ENCODE measurements around the gene C9orf40. TPM values are rescaled to one million over a fixed set of nuclear protein-coding genes. Genes with fewer than 3 reads are reported as not detected.

C9orf40 gene
- polyA plus RNA-seq, 3 donors: 0.44 to 1.1 (median 0.47) TPM

DNA sequence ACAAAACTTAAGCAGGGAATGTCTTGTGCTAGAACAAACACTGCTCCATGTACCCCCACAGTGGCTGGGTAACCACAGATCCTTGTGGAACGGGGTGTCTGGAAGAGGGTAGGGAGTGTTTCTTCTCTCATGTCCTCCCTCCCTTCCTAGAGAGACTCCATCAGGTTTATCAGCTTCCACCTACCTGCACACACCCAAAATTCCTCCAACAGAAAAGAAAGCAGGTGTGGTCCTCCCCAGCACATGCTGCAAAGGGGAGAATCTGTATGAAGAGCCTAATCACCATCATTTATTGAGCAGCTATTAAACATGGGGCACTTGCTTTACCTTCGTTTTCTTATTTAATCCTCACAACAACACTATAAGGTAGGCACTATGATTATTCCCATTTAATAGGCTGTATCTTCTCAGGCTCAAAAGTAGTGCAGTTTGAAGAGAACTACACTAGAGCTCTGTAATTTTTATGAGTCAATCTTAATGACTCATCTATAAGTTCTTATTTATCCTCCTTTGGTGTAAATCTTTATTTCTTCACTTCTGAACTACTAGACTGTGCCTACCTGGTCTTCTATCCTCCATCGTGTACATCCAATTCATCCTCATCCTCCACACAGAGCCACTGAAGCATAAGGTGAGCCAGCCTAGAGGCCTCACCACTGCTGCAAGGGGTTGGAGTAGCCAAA lies 31.6 kb downstream of the C9orf40 start:
- Histone ChIP-seq H3K27ac (ENCODE audit: low read depth in 1 of 2, low read length in 2 of 2) (no peak overlapping the region), H2AFZ (ENCODE audit: insufficient read depth, low read depth, low read length, poor library complexity, severe bottlenecking) (no peak overlapping the region), H3K4me2 (replicated peaks; ENCODE audit: extremely low read depth, low read length, poor library complexity, severe bottlenecking) (no peak overlapping the region), H3K79me2 (ENCODE audit: insufficient read depth, low read length) (no peaks in the 10 kb centered on the region), H3K27me3 (ENCODE audit: control insufficient read depth in 2 of 2, insufficient read depth in 2 of 2, low read length in 2 of 2) (no peaks in the 10 kb centered on the region), H4K20me1 (ENCODE audit: insufficient read depth, low read length) (no peaks in the 10 kb centered on the region), H3K4me3 (replicated peaks in 1 of 3; ENCODE audit: low read depth in 2 of 3, low read length in 3 of 3) (no peak overlapping the region), H3K9ac (ENCODE audit: insufficient read depth, low read length, poor library complexity, severe bottlenecking) (no peak overlapping the region), H3K36me3 (replicated peaks in 1 of 2; ENCODE audit: control insufficient read depth in 1 of 2, insufficient read depth in 2 of 2, low read length in 2 of 2) (no peaks in the 10 kb centered on the region), H3K9me3 (replicated peaks in 1 of 2; ENCODE audit: control insufficient read depth in 1 of 2, insufficient read depth in 1 of 2, low read length in 2 of 2) (no peaks in the 10 kb centered on the region), H3K4me1 (ENCODE audit: control insufficient read depth in 1 of 2, insufficient read depth in 2 of 2, low read length in 2 of 2) (no peaks in the 10 kb centered on the region)
- Mint-ChIP-seq H3K27me3 (ENCODE audit: low read depth in 3 of 3) (peaks cover 0 to 3% (median 2%) of the 10 kb centered on the region in 3 donors), H3K4me3 (no peak overlapping the region), H3K36me3 (no peaks in the 10 kb centered on the region), H3K4me1 (no peaks in the 10 kb centered on the region), H3K27ac (peak overlapping the region in 1 of 7 donors; percentile 37), H3K9me3 (peaks cover 0 to 4% (median 2%) of the 10 kb centered on the region in 7 donors)
- intact Hi-C loops (cut with micrococcal nuclease): no loop called here
- TF ChIP-seq, protein P1, sequence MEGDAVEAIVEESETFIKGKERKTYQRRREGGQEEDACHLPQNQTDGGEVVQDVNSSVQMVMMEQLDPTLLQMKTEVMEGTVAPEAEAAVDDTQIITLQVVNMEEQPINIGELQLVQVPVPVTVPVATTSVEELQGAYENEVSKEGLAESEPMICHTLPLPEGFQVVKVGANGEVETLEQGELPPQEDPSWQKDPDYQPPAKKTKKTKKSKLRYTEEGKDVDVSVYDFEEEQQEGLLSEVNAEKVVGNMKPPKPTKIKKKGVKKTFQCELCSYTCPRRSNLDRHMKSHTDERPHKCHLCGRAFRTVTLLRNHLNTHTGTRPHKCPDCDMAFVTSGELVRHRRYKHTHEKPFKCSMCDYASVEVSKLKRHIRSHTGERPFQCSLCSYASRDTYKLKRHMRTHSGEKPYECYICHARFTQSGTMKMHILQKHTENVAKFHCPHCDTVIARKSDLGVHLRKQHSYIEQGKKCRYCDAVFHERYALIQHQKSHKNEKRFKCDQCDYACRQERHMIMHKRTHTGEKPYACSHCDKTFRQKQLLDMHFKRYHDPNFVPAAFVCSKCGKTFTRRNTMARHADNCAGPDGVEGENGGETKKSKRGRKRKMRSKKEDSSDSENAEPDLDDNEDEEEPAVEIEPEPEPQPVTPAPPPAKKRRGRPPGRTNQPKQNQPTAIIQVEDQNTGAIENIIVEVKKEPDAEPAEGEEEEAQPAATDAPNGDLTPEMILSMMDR (IDR thresholded peaks at IDR 0.05): no peak
- WGBS (ENCODE audit: insufficient coverage): 100% methylated on average over 1 of the region's 3 CpGs
- DNase-seq: no peak

DNA sequence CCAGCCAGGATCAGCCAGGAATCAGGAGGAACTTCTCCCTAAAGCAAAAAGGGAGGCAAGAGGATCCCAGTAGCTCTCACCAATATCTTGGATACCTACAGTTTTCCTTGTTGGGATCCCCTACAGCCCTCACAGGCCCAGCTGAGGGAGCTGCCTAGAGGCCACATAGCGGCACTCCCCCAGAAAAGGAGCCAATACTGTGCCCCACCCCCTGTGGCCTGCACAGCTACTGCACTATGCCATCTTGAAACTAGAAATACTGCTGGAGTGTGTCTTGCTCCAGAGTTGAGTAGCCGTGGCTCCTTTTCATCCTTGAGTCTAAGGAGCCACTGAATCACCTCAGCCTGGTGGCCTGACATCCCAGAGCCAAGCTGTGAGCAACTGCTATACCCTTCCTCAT lies 42.7 kb downstream of the C9orf40 start:
- no peak for DNase-seq
- Histone ChIP-seq H3K36me3 (replicated peaks in 1 of 2; ENCODE audit: control insufficient read depth in 1 of 2, insufficient read depth in 2 of 2, low read length in 2 of 2) (no peaks in the 10 kb centered on the region), H2AFZ (ENCODE audit: insufficient read depth, low read depth, low read length, poor library complexity, severe bottlenecking) (no peak overlapping the region), H3K4me1 (ENCODE audit: control insufficient read depth in 1 of 2, insufficient read depth in 2 of 2, low read length in 2 of 2) (no peaks in the 10 kb centered on the region), H4K20me1 (ENCODE audit: insufficient read depth, low read length) (no peaks in the 10 kb centered on the region), H3K9me3 (replicated peaks in 1 of 2; ENCODE audit: control insufficient read depth in 1 of 2, insufficient read depth in 1 of 2, low read length in 2 of 2) (peaks cover 0 to 9% of the 10 kb centered on the region in 2 donors), H3K4me3 (replicated peaks in 1 of 3; ENCODE audit: low read depth in 2 of 3, low read length in 3 of 3) (no peak overlapping the region), H3K4me2 (replicated peaks; ENCODE audit: extremely low read depth, low read length, poor library complexity, severe bottlenecking) (no peak overlapping the region), H3K9ac (ENCODE audit: insufficient read depth, low read length, poor library complexity, severe bottlenecking) (no peak overlapping the region), H3K27me3 (ENCODE audit: control insufficient read depth in 2 of 2, insufficient read depth in 2 of 2, low read length in 2 of 2) (no peaks in the 10 kb centered on the region), H3K27ac (ENCODE audit: low read depth in 1 of 2, low read length in 2 of 2) (no peak overlapping the region), H3K79me2 (ENCODE audit: insufficient read depth, low read length) (no peaks in the 10 kb centered on the region)
- Mint-ChIP-seq H3K4me3 (no peak overlapping the region), H3K27ac (no peak overlapping the region), H3K9me3 (peaks cover 4 to 15% (median 11%) of the 10 kb centered on the region in 7 donors), H3K4me1 (no peaks in the 10 kb centered on the region), H3K27me3 (ENCODE audit: low read depth in 3 of 3) (peaks cover 2% of the 10 kb centered on the region in 3 donors), H3K36me3 (no peaks in the 10 kb centered on the region)
- TF ChIP-seq, protein P1 (IDR thresholded peaks at IDR 0.05): no peak
- intact Hi-C loops (cut with micrococcal nuclease): no loop called here
- 87% methylated on average over 2 of the region's 2 CpGs for WGBS (ENCODE audit: insufficient coverage)
